HL-60 (cell line): ENCODE measurements around the gene PPP4R3B.

Source experiments
- DNase-seq, 2 experiments: peaks; one replicate each; pipeline ENCODE4 v3.0.0-alpha.2; 2010 to 2020; ENCODE audit warnings: low read depth in 1 of 2, low spot score in 1 of 2
- H3K27ac ChIP-seq: fragments of 250-450 bp; sonication (Bioruptor Pico); replicated peaks from 2 replicates; pipeline ENCODE4 v1.5.1; 2020; ENCODE audit warnings: mild to moderate bottlenecking, moderate library complexity
- H3K27me3 ChIP-seq: fragments of 250-450 bp; sonication (Bioruptor Pico); 2 replicates; pipeline ENCODE4 v1.5.1; 2021; ENCODE audit warnings: mild to moderate bottlenecking, moderate library complexity; ENCODE audit not compliant: insufficient read depth, poor library complexity, severe bottlenecking
- H3K4me3 ChIP-seq: replicated peaks from 2 replicates; pipeline ENCODE4 v1.5.1; 2011; ENCODE audit warnings: mild to moderate bottlenecking, control low read depth, low read length; ENCODE audit not compliant: insufficient read depth
- GABPA ChIP-seq: IDR thresholded peaks from 2 replicates; pipeline ENCODE4 v1.6.1; 2012; ENCODE audit warnings: low read depth
- POLR2AphosphoS5 ChIP-seq: IDR thresholded peaks from 2 replicates; pipeline ENCODE4 v1.6.1; 2012; ENCODE audit warnings: low read depth
- SPI1 ChIP-seq: IDR thresholded peaks from 2 replicates; pipeline ENCODE4 v1.6.1; 2012; ENCODE audit warnings: low read depth, mild to moderate bottlenecking, borderline replicate concordance
- long read RNA-seq: library from polyadenylated mRNA; unstranded; transcript quantifications from one replicate; pipeline ENCODE4 v2.0.0, GENCODE V29; 2020
- TF ChIP-seq, protein P1 (sequence below): IDR thresholded peaks from 2 replicates; pipeline ENCODE4 v1.6.1; 2012; ENCODE audit warnings: low read depth; ENCODE audit not compliant: insufficient replicate concordance
- TF ChIP-seq, protein P2 (sequence below): IDR thresholded peaks from one replicate; pipeline ENCODE4 v1.5.1; 2011; ENCODE audit warnings: low read length, control low read depth, inconsistent platforms; ENCODE audit not compliant: insufficient read depth

Gene PPP4R3B
- long read RNA-seq, full-length matches to known transcripts = 51 of 296 reads
- long read RNA-seq, partial matches to known transcripts = 180 of 296 reads
- long read RNA-seq, other reads (novel, unspliced or antisense) = 65 of 296 reads

DNA sequence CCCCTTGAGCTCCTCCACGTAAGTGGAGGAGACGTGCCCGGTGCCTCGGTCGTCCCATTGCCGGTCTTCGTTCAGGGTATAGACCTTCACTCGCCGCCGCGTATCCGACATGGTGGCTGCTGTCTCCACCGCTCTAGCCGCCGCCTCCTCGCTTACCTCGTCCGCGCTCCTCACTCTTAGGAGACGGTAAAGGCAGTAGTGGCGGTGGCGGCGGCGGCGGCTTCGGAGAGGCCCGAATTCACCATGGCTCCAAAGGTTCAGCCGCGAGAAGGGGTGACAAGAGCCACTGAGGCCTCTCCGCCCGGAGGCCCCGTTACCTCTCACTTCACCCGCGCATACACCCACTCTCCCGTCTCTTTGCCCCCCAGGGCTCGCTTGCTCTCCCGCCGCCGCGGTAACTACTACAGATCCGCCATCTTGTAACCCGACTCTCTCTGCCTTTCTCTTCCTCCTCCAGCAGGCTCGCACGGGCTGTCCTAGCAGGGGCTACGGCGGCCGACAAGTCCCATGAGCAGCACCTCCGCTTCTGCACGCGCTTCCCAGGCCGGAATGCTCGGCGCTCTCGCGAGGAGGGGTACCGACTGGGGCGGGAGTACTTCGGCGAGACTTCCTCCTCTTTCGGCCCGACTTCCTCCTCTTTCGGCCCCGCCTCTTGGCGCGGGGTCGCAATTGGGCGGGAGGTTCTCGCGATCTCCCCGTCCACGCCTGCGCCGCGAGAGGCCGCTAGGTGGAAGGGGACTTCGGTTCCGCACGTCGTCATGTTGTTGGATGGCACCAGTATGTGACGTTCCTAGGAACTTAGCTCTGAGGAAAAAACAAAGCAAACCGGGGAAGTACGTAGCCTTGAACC, at the start of gene PPP4R3B:
TSS of gene PPP4R3B (minus strand) at position 448 of the 850 bp plus-strand sequence. CDS start at position 111, 337 bp downstream.
- Histone ChIP-seq H3K4me3 (peak within 1 kb of the TSS; percentile 78), H3K27me3 (no peaks in the 10 kb centered on the region), H3K27ac (peak within 1 kb of the TSS; percentile 99)
- DNase-seq = peak; percentile 97 to 99
- TF ChIP-seq SPI1 (peak; percentile 92), POLR2AphosphoS5 (peak; percentile 95), GABPA (peak; percentile 41; the same call in 1 of the 2 replicates)
- TF ChIP-seq, protein P1, sequence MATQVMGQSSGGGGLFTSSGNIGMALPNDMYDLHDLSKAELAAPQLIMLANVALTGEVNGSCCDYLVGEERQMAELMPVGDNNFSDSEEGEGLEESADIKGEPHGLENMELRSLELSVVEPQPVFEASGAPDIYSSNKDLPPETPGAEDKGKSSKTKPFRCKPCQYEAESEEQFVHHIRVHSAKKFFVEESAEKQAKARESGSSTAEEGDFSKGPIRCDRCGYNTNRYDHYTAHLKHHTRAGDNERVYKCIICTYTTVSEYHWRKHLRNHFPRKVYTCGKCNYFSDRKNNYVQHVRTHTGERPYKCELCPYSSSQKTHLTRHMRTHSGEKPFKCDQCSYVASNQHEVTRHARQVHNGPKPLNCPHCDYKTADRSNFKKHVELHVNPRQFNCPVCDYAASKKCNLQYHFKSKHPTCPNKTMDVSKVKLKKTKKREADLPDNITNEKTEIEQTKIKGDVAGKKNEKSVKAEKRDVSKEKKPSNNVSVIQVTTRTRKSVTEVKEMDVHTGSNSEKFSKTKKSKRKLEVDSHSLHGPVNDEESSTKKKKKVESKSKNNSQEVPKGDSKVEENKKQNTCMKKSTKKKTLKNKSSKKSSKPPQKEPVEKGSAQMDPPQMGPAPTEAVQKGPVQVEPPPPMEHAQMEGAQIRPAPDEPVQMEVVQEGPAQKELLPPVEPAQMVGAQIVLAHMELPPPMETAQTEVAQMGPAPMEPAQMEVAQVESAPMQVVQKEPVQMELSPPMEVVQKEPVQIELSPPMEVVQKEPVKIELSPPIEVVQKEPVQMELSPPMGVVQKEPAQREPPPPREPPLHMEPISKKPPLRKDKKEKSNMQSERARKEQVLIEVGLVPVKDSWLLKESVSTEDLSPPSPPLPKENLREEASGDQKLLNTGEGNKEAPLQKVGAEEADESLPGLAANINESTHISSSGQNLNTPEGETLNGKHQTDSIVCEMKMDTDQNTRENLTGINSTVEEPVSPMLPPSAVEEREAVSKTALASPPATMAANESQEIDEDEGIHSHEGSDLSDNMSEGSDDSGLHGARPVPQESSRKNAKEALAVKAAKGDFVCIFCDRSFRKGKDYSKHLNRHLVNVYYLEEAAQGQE = peak; percentile 49
- TF ChIP-seq, protein P2, sequence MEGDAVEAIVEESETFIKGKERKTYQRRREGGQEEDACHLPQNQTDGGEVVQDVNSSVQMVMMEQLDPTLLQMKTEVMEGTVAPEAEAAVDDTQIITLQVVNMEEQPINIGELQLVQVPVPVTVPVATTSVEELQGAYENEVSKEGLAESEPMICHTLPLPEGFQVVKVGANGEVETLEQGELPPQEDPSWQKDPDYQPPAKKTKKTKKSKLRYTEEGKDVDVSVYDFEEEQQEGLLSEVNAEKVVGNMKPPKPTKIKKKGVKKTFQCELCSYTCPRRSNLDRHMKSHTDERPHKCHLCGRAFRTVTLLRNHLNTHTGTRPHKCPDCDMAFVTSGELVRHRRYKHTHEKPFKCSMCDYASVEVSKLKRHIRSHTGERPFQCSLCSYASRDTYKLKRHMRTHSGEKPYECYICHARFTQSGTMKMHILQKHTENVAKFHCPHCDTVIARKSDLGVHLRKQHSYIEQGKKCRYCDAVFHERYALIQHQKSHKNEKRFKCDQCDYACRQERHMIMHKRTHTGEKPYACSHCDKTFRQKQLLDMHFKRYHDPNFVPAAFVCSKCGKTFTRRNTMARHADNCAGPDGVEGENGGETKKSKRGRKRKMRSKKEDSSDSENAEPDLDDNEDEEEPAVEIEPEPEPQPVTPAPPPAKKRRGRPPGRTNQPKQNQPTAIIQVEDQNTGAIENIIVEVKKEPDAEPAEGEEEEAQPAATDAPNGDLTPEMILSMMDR = no peak

DNA sequence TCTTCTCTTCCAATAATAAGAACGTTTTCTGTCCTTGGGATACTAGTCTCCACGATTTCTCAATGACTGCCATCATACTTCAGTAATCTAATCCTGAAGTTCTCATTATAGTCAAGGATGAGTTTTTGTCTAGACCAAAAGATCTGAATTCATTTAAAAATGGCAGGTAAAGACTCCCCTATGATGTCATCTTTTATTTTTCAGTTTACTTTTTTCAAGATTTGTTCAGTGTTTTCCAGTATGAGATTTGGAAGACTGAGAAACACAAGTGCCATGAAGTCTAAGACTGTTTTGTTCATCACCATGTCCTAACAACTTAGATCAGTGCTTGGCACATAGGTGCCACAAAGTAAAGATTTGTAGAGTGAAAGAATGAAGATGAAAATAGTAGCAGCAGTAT, 35.8 kb upstream of the PPP4R3B start:
- Histone ChIP-seq H3K27me3 (no peaks in the 10 kb centered on the region), H3K4me3 (no peak overlapping the region), H3K27ac (no peak overlapping the region)
- no peak for TF ChIP-seq POLR2AphosphoS5
- TF ChIP-seq, protein P2 = no peak
- TF ChIP-seq, protein P1 = no peak
- no peak for TF ChIP-seq SPI1
- no peak for TF ChIP-seq GABPA
- DNase-seq = no peak

DNA sequence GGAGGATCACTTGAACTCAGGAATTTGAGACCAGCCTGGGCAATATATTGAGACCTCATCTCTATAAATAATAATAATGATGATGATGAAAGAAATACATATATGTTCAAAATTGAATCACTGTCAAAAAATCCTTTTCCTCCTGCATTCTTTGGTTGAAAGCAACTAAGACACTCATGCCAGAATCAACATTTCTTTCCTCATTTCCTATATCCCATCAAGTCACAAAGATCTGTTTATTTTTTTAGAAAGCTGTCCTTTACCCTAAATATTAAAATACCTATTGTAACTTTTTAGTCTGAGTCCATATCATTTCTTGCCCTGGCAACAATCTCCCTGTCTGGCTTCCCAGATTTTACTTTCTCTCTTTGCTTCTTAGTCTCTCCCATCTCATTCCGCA, 31.8 kb upstream of the PPP4R3B start:
- no peak for DNase-seq
- no peak overlapping the region for H3K27ac ChIP-seq
- no peaks in the 10 kb centered on the region for H3K27me3 ChIP-seq
- no peak overlapping the region for H3K4me3 ChIP-seq
- TF ChIP-seq POLR2AphosphoS5 = no peak
- no peak for TF ChIP-seq SPI1

DNA sequence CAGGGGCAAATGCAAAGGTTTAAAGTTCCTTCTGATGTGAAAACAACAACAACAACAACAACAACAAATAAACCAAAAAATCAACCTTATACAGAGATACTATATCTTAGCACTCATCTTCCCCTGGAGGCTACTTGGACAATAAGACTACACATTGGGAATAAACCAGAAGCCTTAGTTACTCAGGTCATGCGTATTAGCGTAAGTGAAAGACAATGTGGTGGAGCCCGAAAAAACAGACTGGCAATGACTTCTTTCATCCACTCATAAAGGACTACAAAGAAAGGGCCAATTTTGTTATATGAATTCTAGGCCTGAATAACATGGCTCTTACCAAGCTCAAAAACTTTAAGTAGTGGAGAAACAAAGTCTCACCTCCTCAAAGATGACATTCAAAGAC, 19.4 kb upstream of the PPP4R3B start:
- no peak for TF ChIP-seq GABPA
- TF ChIP-seq, protein P1 = no peak
- no peaks in the 10 kb centered on the region for H3K27me3 ChIP-seq
- no peak for DNase-seq
- no peak overlapping the region for H3K4me3 ChIP-seq
- no peak overlapping the region for H3K27ac ChIP-seq
